PC-3 (cell line): ENCODE data around the gene LTB.

ENCODE experiments used
- EZH2 ChIP-seq: fragments of 300-600 bp; sonication (generic); IDR thresholded peaks from one replicate; pipeline ENCODE4 v1.6.1; 2017; ENCODE audit warnings: antibody characterized with exemption, mild to moderate bottlenecking, low read length; ENCODE audit not compliant: unreplicated experiment
- TF ChIP-seq, protein P1 (sequence below): fragments of 300-600 bp; sonication (generic); conservative IDR thresholded peaks from 2 replicates; pipeline ENCODE4 v1.5.1; 2017; ENCODE audit warnings: antibody characterized with exemption, low read depth, mild to moderate bottlenecking, low read length

DNA sequence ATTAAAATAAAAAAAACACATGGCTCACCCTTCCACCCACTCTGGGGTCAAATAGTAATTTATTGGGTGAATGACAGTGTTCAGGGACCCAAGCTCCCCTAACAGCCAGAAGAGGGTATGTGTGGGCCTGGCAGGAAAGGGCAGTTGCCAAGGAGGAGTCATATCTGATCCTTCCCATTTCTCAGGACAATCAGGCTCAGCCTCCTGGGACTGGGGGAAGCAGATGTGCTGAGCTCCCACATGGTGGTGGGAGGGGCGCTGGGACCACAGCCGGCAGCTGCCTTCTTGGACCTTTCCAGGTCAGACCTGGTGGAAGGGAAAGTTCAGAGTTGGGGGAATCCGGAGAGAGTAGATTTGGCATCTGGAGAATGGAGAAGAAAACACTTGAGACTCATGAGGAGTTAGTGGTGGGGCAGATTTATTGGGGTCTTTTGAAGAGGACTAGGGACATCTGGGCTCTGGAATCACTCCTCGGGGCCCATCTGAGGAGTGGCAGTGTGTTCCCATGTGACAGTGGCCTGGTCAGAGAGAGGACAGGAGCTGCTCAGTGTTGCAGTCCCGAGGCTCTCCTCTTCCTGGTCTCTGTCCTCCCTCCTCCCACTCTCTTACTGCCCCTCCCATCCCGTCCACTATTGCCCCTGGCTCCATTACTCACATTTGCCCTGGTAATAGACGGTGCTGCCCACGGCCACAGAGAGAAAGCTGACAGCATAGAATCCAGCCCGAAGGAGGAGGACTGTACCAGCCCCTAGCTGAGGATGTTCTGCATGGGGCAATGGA lies 6.8 kb upstream of the LTB start:
- TF ChIP-seq, protein P1, sequence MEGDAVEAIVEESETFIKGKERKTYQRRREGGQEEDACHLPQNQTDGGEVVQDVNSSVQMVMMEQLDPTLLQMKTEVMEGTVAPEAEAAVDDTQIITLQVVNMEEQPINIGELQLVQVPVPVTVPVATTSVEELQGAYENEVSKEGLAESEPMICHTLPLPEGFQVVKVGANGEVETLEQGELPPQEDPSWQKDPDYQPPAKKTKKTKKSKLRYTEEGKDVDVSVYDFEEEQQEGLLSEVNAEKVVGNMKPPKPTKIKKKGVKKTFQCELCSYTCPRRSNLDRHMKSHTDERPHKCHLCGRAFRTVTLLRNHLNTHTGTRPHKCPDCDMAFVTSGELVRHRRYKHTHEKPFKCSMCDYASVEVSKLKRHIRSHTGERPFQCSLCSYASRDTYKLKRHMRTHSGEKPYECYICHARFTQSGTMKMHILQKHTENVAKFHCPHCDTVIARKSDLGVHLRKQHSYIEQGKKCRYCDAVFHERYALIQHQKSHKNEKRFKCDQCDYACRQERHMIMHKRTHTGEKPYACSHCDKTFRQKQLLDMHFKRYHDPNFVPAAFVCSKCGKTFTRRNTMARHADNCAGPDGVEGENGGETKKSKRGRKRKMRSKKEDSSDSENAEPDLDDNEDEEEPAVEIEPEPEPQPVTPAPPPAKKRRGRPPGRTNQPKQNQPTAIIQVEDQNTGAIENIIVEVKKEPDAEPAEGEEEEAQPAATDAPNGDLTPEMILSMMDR = no peak
- TF ChIP-seq EZH2 = no peak
